ENCODE measurements around the gene PRSS50. TPM values are rescaled to one million over a fixed set of nuclear protein-coding genes. Genes with fewer than 3 reads are reported as not detected.
A peak's percentile ranks its signal among the peaks of the same experiment; 100 is the strongest.

Gene PRSS50
- total RNA-seq, 1 experiment from 2014 or later: not detected

GRCh38 chr3:46670000-46670890 lies 47.4 kb downstream of the PRSS50 start:
- DNase-seq (ENCODE audit: low spot score): no peak

- no peak for DNase-seq (ENCODE audit: low spot score)
Measured at GRCh38 chr3:46669191-46669999, 48.3 kb downstream of the PRSS50 start.

- DNase-seq (ENCODE audit: low spot score): no peak
Measured at GRCh38 chr3:46668591-46668990, 49.1 kb downstream of the PRSS50 start.

DNA sequence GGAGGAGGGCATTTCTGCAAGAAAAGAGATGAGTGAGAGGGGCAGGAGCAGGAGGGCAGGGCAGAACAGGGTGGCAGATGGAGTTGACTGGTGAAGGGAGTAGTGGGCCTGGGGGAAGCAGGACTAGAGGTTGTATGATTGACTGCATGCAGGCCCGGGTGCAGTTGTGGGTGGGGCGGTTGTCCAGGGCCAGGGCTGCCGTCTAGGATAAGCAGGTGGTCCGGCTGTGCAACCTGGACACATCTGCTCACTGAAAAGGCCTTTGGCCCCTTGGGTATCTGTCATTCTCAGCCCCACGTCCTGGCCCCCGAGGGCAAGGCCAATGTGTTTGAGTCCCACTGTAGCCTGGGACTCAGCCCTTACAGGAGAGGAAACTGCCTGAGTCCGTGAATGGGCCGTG lies 49.6 kb downstream of the PRSS50 start:
- DNase-seq (ENCODE audit: low spot score): no peak

DNA sequence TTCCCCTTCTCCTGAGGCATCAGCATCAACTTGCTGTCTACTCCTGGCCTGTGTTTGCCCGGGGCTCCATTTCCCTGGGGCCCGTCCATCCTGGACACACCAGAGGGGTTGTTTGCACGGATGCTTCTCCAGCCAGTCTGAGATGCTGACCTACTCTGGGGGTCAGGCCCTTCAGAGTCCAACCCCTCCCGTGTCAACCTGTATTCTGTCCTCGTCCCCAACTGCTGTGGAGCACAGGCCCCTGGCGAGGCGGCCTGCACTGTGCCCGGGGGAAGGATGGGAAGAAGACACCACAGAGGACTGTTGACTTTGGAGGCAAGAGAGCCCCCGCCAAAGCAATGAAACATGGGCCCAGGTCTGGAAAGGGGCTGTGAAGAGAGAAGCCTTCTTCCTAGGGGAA lies 50.0 kb downstream of the PRSS50 start:
- DNase-seq (ENCODE audit: low spot score): no peak

GRCh38 chr3:46667061-46667621 lies 50.5 kb downstream of the PRSS50 start:
- no peak for DNase-seq (ENCODE audit: low spot score)

- DNase-seq (ENCODE audit: low spot score): no peak
Measured at GRCh38 chr3:46666453-46666845, 51.2 kb downstream of the PRSS50 start.

DNA sequence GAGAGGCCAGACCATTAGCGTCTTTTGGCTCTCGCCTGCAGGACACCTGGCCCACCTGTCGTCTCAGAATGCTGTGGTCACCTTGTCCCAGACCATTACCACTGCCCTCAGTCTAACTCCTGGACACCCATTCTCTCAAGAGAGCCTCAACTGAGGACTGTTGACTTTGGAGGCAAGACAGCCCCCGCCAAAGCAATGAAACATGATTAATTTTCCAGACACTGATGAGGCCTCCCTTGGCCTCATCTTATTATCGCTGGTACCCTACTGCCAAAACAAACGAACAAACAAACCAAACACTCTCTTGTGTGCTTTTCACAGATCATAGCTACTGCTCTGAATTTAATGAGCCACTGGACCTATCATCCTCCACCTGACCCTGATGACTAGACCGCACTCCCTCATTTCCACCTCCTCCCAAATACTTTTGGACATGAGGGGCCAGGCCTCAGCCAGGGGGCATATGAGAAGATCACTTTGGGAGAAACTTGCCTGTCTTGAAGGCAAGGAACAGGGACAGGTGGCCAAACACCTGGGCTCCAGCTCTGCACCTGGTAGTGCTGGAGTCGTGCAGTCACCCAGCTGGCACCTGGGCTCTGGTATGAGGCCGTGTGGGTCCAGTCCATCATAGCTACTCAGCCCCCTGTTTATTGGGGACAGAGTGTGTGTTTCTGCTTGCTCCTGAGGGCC lies 51.8 kb downstream of the PRSS50 start:
- no peak for DNase-seq (ENCODE audit: low spot score)

DNA sequence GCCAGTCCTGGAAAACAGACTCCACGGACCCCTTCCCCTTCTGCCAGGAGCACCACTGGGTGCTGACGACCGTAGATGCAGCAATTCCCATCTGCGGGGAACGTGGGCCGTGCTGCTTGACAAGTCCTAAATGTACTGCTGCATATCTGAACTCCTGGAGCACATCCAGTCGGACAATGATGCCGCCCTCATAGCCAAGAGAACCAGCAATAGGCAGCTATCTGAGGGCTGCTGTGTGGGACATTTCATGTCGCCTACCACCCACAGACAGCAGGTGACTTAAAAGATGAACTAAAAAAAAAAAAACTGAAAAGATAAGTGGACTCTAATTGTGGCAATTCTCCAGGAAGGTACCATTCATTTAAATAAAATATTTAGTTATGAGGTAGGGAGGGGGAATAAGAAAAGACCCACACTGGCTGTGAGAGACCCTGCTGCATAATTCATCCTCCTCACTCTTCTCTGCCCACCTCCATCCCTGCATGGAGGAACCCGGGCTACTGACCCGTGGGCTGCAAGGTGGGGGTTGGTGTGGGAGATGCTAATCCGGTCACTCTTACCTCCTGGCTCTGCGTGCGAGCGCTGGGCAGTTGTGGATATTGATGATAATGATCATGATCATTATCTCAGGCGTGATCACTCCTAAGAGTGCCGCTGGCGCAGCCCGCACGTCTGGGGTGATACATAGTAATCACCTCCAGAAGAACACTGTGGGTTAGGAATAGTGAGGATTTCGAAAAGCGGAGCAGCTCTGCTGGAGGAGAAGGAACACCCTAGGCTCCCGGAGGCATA lies 52.5 kb downstream of the PRSS50 start:
- no peak for DNase-seq (ENCODE audit: low spot score)

GRCh38 chr3:46664188-46664970 lies 53.3 kb downstream of the PRSS50 start:
- DNase-seq (ENCODE audit: low spot score): no peak

DNA sequence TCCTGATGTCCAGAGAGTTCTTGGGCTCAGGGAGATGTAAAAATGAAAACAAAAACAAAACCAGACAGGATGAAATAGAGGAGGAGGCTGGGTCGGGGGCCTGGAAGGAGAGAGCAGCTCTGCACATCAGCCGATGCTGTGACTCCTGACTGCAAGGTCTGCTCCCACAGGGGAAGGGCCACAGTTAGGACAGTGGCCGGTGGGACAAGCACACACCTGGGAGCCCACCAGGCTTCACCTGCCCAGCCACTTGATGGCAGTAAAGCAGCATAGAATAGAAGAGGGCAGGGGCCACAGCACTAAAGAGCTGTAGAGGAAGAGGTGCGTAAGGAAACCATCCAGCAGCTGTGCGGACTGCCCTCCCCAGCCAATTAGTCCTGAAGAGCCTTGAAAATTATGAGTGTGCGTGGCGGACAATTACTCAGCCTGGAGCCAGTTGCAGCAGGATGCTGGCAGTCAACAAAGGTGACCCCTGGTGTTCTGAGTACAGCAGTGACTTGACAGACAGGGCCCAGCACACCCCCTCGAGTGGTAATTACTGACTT lies 54.0 kb downstream of the PRSS50 start:
- peak; percentile 8 for DNase-seq (ENCODE audit: low spot score)

- DNase-seq (ENCODE audit: low spot score): no peak
Measured at GRCh38 chr3:46662771-46663551, 54.7 kb downstream of the PRSS50 start.

Small RNAs within 50 kb of the gene (small RNA-seq; reads per million reads assigned to genes)
- 0.22 reads per million for gene PRSS45

Other genes with a start within 250 kb of the PRSS50 start
- gene RTP3, start 219.9 kb downstream of the PRSS50 start, total RNA-seq (2014; rRNA removed; shearing (Covaris generic)): not detected in 2 replicates
- 0.52 and 0.84 TPM in 2 replicates for gene LRRC2, start 151.6 kb downstream of the PRSS50 start, total RNA-seq (2014; rRNA removed; shearing (Covaris generic))
- gene FAM240A, start 105.3 kb downstream of the PRSS50 start, total RNA-seq (2014; rRNA removed; shearing (Covaris generic)): not detected in 2 replicates
- gene ALS2CL, start 24.2 kb downstream of the PRSS50 start, total RNA-seq (2014; rRNA removed; shearing (Covaris generic)): 13.2 and 14.9 TPM in 2 replicates
- 0.16 and 0.18 TPM in 2 replicates for gene TMIE, start 16.5 kb downstream of the PRSS50 start, total RNA-seq (2014; rRNA removed; shearing (Covaris generic))
- not detected in 2 replicates for gene MYL3, start 145.6 kb upstream of the PRSS50 start, total RNA-seq (2014; rRNA removed; shearing (Covaris generic))
- not detected in 2 replicates for gene PTH1R, start 159.9 kb upstream of the PRSS50 start, total RNA-seq (2014; rRNA removed; shearing (Covaris generic))

All from HT-29 (cell line).